SH-SY5Y (cell line): Measurements from ENCODE around the gene EPC2.

Source experiments
- GATA2 ChIP-seq: IDR thresholded peaks from 2 replicates; pipeline ENCODE4 v1.6.1; 2011; ENCODE audit warnings: mild to moderate bottlenecking, low read depth, low read length
- GATA3 ChIP-seq: IDR thresholded peaks from 2 replicates; pipeline ENCODE4 v1.6.1; 2011; ENCODE audit warnings: low read depth, mild to moderate bottlenecking, low read length, moderate library complexity

The EPC2 gene

GRCh38 chr2:148829618-148830017 lies 185.1 kb downstream of the EPC2 start:
- no peak for TF ChIP-seq GATA3
- no peak for TF ChIP-seq GATA2

GRCh38 chr2:148832637-148833036 lies 188.1 kb downstream of the EPC2 start:
- TF ChIP-seq GATA2 = no peak
- no peak for TF ChIP-seq GATA3
